H1 (cell line): ENCODE measurements around the gene ZNF140. TPM values are rescaled to one million over a fixed set of nuclear protein-coding genes. Genes with fewer than 3 reads are reported as not detected.
A peak's percentile ranks its signal among the peaks of the same experiment; 100 is the strongest.

Experiments used
- CTCF ChIA-PET: fragments of 300-600 bp; sonication (Branson Sonifier 250); formaldehyde crosslinking; loops from one replicate; lab custom pipeline; 2021; ENCODE audit not compliant: partially characterized antibody; lab: Charles Lee
- POLR2A ChIA-PET: fragments of 300-600 bp; sonication (Branson Sonifier 250); formaldehyde crosslinking; loops from one replicate; lab custom pipeline; 2021; ENCODE audit warnings: inconsistent platforms; ENCODE audit not compliant: partially characterized antibody; lab: Charles Lee
- DNase-seq, 2 experiments: peaks; one replicate each; pipeline versions ENCODE4 v3.0.0 to v3.0.0-alpha.2; 2010 to 2022; ENCODE audit warnings: low spot score in 2 of 2, low read depth in 1 of 2, mixed read lengths in 1 of 2
- FAIRE-seq: peaks from 2 replicates; lab custom pipeline; 2011; peaks lifted over from hg19 to GRCh38; lab: Jason Lieb, UNC
- H2AFZ ChIP-seq: 2 replicates; pipeline ENCODE4 v1.8.1; 2012; ENCODE audit warnings: low read length, inconsistent platforms
- H2AK5ac ChIP-seq: 2 replicates; pipeline ENCODE4 v1.6.1; 2013; ENCODE audit warnings: low read depth, low read length
- H2BK120ac ChIP-seq: replicated peaks from 2 replicates; pipeline ENCODE3; 2013; ENCODE audit warnings: low read depth, low read length, inconsistent platforms
- H2BK12ac ChIP-seq: 2 replicates; pipeline ENCODE4 v1.6.1; 2013; ENCODE audit warnings: low read depth, low read length
- H2BK15ac ChIP-seq: 2 replicates; pipeline ENCODE4 v1.6.1; 2013; ENCODE audit warnings: low read length
- H2BK20ac ChIP-seq: 2 replicates; pipeline ENCODE4 v1.6.1; 2013; ENCODE audit warnings: low read length
- H2BK5ac ChIP-seq: 2 replicates; pipeline ENCODE4 v1.6.1; 2013; ENCODE audit warnings: low read depth, low read length
- H3K14ac ChIP-seq: 2 replicates; pipeline ENCODE4 v1.6.1; 2013; ENCODE audit warnings: inconsistent platforms; ENCODE audit not compliant: insufficient read length
- H3K18ac ChIP-seq: 2 replicates; pipeline ENCODE4 v1.6.1; 2013; ENCODE audit warnings: low read length; ENCODE audit errors: extremely low read depth
- H3K23ac ChIP-seq: 2 replicates; pipeline ENCODE4 v1.6.1; 2013; ENCODE audit warnings: inconsistent platforms; ENCODE audit not compliant: insufficient read length
- H3K23me2 ChIP-seq: 2 replicates; pipeline ENCODE4 v1.6.1; 2013; ENCODE audit warnings: low read depth, low read length
- H3K27ac ChIP-seq: 2 replicates; pipeline ENCODE4 v1.6.1; 2011; ENCODE audit warnings: low read depth, low read length, inconsistent platforms
- H3K27me3 ChIP-seq, 4 experiments: replicated peaks in 1 of 4; 1 replicate in 1 of 4; 2 replicates in 3 of 4; pipeline versions ENCODE4 v1.6.1 to v1.8.1; 2011 to 2013; ENCODE audit warnings: low read length in 3 of 4, mild to moderate bottlenecking in 3 of 4, inconsistent platforms in 2 of 4, mixed read lengths in 2 of 4, moderate library complexity in 1 of 4; ENCODE audit not compliant: control insufficient read depth in 3 of 4, insufficient read depth in 3 of 4; ENCODE audit errors: extremely low read depth in 1 of 4
- H3K36me3 ChIP-seq, 4 experiments: 2 replicates each; pipeline versions ENCODE4 v1.6.1 to v1.8.1; 2011 to 2013; ENCODE audit warnings: mild to moderate bottlenecking in 4 of 4, low read length in 3 of 4, moderate library complexity in 2 of 4, control low read depth in 1 of 4, inconsistent platforms in 1 of 4; ENCODE audit not compliant: insufficient read depth in 4 of 4, control insufficient read depth in 2 of 4
- H3K4ac ChIP-seq: replicated peaks from 2 replicates; pipeline ENCODE3; 2013; ENCODE audit warnings: low read length, low read depth, mixed read lengths, inconsistent platforms; ENCODE audit not compliant: insufficient read length
- H3K4me1 ChIP-seq, 4 experiments: replicated peaks in 1 of 4; 1 replicate in 1 of 4; 2 replicates in 3 of 4; pipeline versions ENCODE4 v1.6.1 to v1.8.1; 2011 to 2013; ENCODE audit warnings: low read length in 3 of 4, inconsistent platforms in 2 of 4, mixed read lengths in 1 of 4; ENCODE audit not compliant: insufficient read depth in 4 of 4, control insufficient read depth in 3 of 4
- H3K4me2 ChIP-seq, 2 experiments: 2 replicates each; pipeline versions ENCODE4 v1.6.1 to v1.8.1; 2011 to 2013; ENCODE audit warnings: low read depth in 2 of 2, low read length in 2 of 2, control low read depth in 1 of 2, inconsistent platforms in 1 of 2, mild to moderate bottlenecking in 1 of 2; ENCODE audit not compliant: insufficient read depth in 1 of 2
- H3K4me3 ChIP-seq, 4 experiments: fragments of 200-600, 300-600 bp in 1 of 4; sonication (generic), shearing (Covaris generic), sonication (Bioruptor Twin) in 1 of 4; 2 replicates each; pipeline versions ENCODE4 v1.5.1 to v1.8.1; 2011 to 2016; ENCODE audit warnings: low read length in 4 of 4, low read depth in 3 of 4, control low read depth in 2 of 4, inconsistent platforms in 2 of 4, mild to moderate bottlenecking in 2 of 4, mixed read lengths in 1 of 4, moderate library complexity in 1 of 4; ENCODE audit not compliant: insufficient read depth in 2 of 4; ENCODE audit errors: extremely low read depth in 1 of 4
- H3K56ac ChIP-seq: replicated peaks from 2 replicates; pipeline ENCODE3; 2013; ENCODE audit warnings: low read depth, mild to moderate bottlenecking, mixed read lengths, low read length, inconsistent platforms; ENCODE audit not compliant: insufficient read length
- H3K79me1 ChIP-seq: 2 replicates; pipeline ENCODE4 v1.6.1; 2013; ENCODE audit warnings: low read depth, low read length, control low read depth
- H3K79me2 ChIP-seq, 2 experiments: 2 replicates each; pipeline versions ENCODE4 v1.6.1 to v1.8.1; 2012 to 2013; ENCODE audit warnings: low read length in 2 of 2, mild to moderate bottlenecking in 2 of 2, inconsistent platforms in 1 of 2; ENCODE audit not compliant: insufficient read depth in 2 of 2, control insufficient read depth in 1 of 2
- H3K9ac ChIP-seq, 4 experiments: replicated peaks in 1 of 4; 1 replicate in 1 of 4; 2 replicates in 3 of 4; pipeline versions ENCODE4 v1.6.1 to v1.8.1; 2011 to 2013; ENCODE audit warnings: low read depth in 3 of 4, low read length in 3 of 4, control low read depth in 2 of 4, mild to moderate bottlenecking in 2 of 4, moderate library complexity in 2 of 4, inconsistent platforms in 1 of 4; ENCODE audit errors: extremely low read depth in 1 of 4
- H3K9me3 ChIP-seq, 2 experiments: 2 replicates each; pipeline versions ENCODE4 v1.6.1 to v1.8.1; 2012 to 2013; ENCODE audit warnings: mild to moderate bottlenecking in 2 of 2, moderate library complexity in 2 of 2, control low read depth in 1 of 2, inconsistent platforms in 1 of 2, low read depth in 1 of 2, low read length in 1 of 2, mixed read lengths in 1 of 2; ENCODE audit not compliant: insufficient read depth in 2 of 2
- H4K20me1 ChIP-seq, 2 experiments: replicated peaks in 1 of 2; 2 replicates each; pipeline versions ENCODE3 to v1.8.1; 2011 to 2013; ENCODE audit warnings: inconsistent platforms in 2 of 2, low read length in 2 of 2, mild to moderate bottlenecking in 1 of 2; ENCODE audit not compliant: insufficient read depth in 2 of 2, control insufficient read depth in 1 of 2
- H4K5ac ChIP-seq: 2 replicates; pipeline ENCODE4 v1.6.1; 2013; ENCODE audit warnings: low read length, low read depth, mixed read lengths, inconsistent platforms; ENCODE audit not compliant: insufficient read length
- H4K8ac ChIP-seq: 2 replicates; pipeline ENCODE4 v1.8.0; 2013; ENCODE audit warnings: mild to moderate bottlenecking, moderate library complexity, low read length, inconsistent platforms; ENCODE audit not compliant: insufficient read depth; ENCODE audit errors: extremely low read depth
- H4K91ac ChIP-seq: replicated peaks from 2 replicates; pipeline ENCODE3; 2013; ENCODE audit warnings: low read length, mixed read lengths, inconsistent platforms; ENCODE audit not compliant: insufficient read length
- PHF8 ChIP-seq: fragments of 200-600 bp; sonication (generic); conservative IDR thresholded peaks from 2 replicates; pipeline ENCODE4 v1.7.1; 2012; ENCODE audit warnings: low read depth, mild to moderate bottlenecking, inconsistent platforms, low read length, moderate library complexity
- POU5F1 ChIP-seq: IDR thresholded peaks from 2 replicates; pipeline ENCODE4 v1.6.1; 2011; ENCODE audit warnings: low read depth, mild to moderate bottlenecking, low read length, moderate library complexity
- SP1 ChIP-seq: IDR thresholded peaks from 2 replicates; pipeline ENCODE4 v1.6.1; 2011; ENCODE audit warnings: low read depth, low read length
- SP2 ChIP-seq: IDR thresholded peaks from 2 replicates; pipeline ENCODE4 v1.6.1; 2012; ENCODE audit warnings: mild to moderate bottlenecking, low read length, inconsistent platforms
- TEAD4 ChIP-seq: IDR thresholded peaks from 2 replicates; pipeline ENCODE4 v1.6.1; 2012; ENCODE audit warnings: low read depth, low read length, inconsistent platforms, mixed read lengths
- ZNF274 ChIP-seq: IDR thresholded peaks from 2 replicates; pipeline ENCODE4 v1.7.0; 2012; ENCODE audit warnings: low read length, borderline replicate concordance; ENCODE audit errors: extremely low read depth
- WGBS, 2 experiments: shearing (Covaris generic) in 1 of 2; methylation state at CpG; one replicate each; pipeline versions ENCODE4 v1.1.6 to v1.1.7; 2013 to 2015; ENCODE audit warnings: low lambda C conversion rate in 2 of 2, mixed read lengths in 2 of 2, inconsistent platforms in 1 of 2, low coverage in 1 of 2, missing lambda C conversion rate in 1 of 2; ENCODE audit not compliant: insufficient replicate concordance in 2 of 2, insufficient coverage in 1 of 2, insufficient read length in 1 of 2; ENCODE audit errors: extremely low coverage in 1 of 2, missing lambda C conversion rate in 1 of 2; 5-methylcytosine and 5-hydroxymethylcytosine counted together
- polyA plus RNA-seq, 7 experiments: library from polyadenylated mRNA; depleted of rRNA in 3 of 7; stranded (reverse) in 5 of 7; unstranded in 2 of 7; fragments of >200 nt in 5 of 7; fragments of 200-250 nt in 2 of 7; gene quantifications; 1 replicate in 5 of 7; 2 replicates in 1 of 7; 4 replicates in 1 of 7; pipeline versions ENCODE4 v1.2.1 to v1.2.3, GENCODE V29; 2011 to 2013; ENCODE audit warnings: missing spikeins in 2 of 7, mixed read lengths in 2 of 7
- total RNA-seq: library from RNA; stranded (reverse); fragmentation: NEBNext Ultra II Directional; extraction: Animal tissue kit (Norgen Biotek cat#: 25700); gene quantifications from 2 replicates; pipeline ENCODE4 v1.2.1, GENCODE V29; 2021

Gene ZNF140
- total and polyA plus RNA-seq, 2 of the 8 experiments (the other 6 are each of a cell fraction or from before 2014, with no cell fraction given): 7.5 to 14.3 TPM

GRCh38 chr12:133105620-133106019, 24.9 kb downstream of the ZNF140 start:
- Histone ChIP-seq H3K23me2 (no peaks in the 10 kb centered on the region), H3K27ac (no peak overlapping the region), H2AK5ac (no peak overlapping the region), H3K18ac (no peak overlapping the region), H3K27me3 (no peaks in the 10 kb centered on the region), H3K23ac (no peak overlapping the region), H4K20me1 (no peaks in the 10 kb centered on the region), H3K14ac (no peak overlapping the region), H2BK15ac (no peak overlapping the region), H2BK5ac (no peak overlapping the region), H3K4ac (no peak overlapping the region), H3K9me3 (peaks cover 86 to 95% of the 10 kb centered on the region in 2 experiments), H3K79me2 (no peaks in the 10 kb centered on the region), H2AFZ (no peak overlapping the region), H3K79me1 (no peaks in the 10 kb centered on the region), H3K36me3 (peaks cover 7 to 90% (median 42%) of the 10 kb centered on the region in 4 experiments; a peak in 7 of 8 replicates), H3K4me3 (peak overlapping the region in 1 of 4 experiments; percentile 36; a peak in 1 of 8 replicates), H2BK120ac (no peak overlapping the region), H4K5ac (no peak overlapping the region), H3K9ac (no peak overlapping the region), H3K4me2 (no peak overlapping the region), H2BK12ac (no peak overlapping the region), H4K8ac (no peak overlapping the region), H3K56ac (no peak overlapping the region), H4K91ac (no peak overlapping the region), H2BK20ac (no peak overlapping the region), H3K4me1 (no peaks in the 10 kb centered on the region)
- ChIA-PET POLR2A (interaction anchor here (1.0 kb wide), 2 partner anchors 9 to 120 kb away, joined by 3 to 4 read pairs; partner anchors contain the start of gene ZNF26), CTCF (interaction anchor here (1.2 kb wide), 1 partner anchor 76 kb away, joined by 3 read pairs; the partner anchor contains the start of gene ZNF268)
- DNase-seq: no peak
- 95% methylated on average over 3 of the region's 3 CpGs; no CpG with 5 or more reads in 1 of the 2 experiments for WGBS, 2 experiments
- TF ChIP-seq SP1: no peak
- TF ChIP-seq POU5F1: no peak
- no peak for TF ChIP-seq PHF8
- no peak for TF ChIP-seq TEAD4
- TF ChIP-seq SP2: no peak
- TF ChIP-seq ZNF274: peak; percentile 89; the same call in 1 of the 2 replicates
- no peak for FAIRE-seq
